HUES48 (cell line): ENCODE results near the gene NTM.

Source experiments
- H3K27ac ChIP-seq: one replicate; pipeline ENCODE4 v1.7.0; 2013; ENCODE audit warnings: low read depth, low read length, inconsistent platforms
- H3K27me3 ChIP-seq: 2 replicates; pipeline ENCODE4 v1.6.1; 2013; ENCODE audit warnings: mild to moderate bottlenecking, low read length; ENCODE audit not compliant: control insufficient read depth, insufficient read depth
- H3K36me3 ChIP-seq: 2 replicates; pipeline ENCODE4 v1.6.1; 2013; ENCODE audit warnings: low read length; ENCODE audit not compliant: control insufficient read depth, insufficient read depth
- H3K4me1 ChIP-seq: 2 replicates; pipeline ENCODE4 v1.6.1; 2013; ENCODE audit warnings: mild to moderate bottlenecking, low read length; ENCODE audit not compliant: control insufficient read depth, insufficient read depth
- H3K4me3 ChIP-seq: 2 replicates; pipeline ENCODE4 v1.5.1; 2013; ENCODE audit warnings: mild to moderate bottlenecking, low read depth, low read length
- H3K9ac ChIP-seq: 2 replicates; pipeline ENCODE4 v1.6.1; 2013; ENCODE audit warnings: mild to moderate bottlenecking, low read depth, low read length, moderate library complexity
- H3K9me3 ChIP-seq: 2 replicates; pipeline ENCODE4 v1.6.1; 2013; ENCODE audit warnings: low read length; ENCODE audit not compliant: control insufficient read depth, insufficient read depth

Gene NTM

DNA sequence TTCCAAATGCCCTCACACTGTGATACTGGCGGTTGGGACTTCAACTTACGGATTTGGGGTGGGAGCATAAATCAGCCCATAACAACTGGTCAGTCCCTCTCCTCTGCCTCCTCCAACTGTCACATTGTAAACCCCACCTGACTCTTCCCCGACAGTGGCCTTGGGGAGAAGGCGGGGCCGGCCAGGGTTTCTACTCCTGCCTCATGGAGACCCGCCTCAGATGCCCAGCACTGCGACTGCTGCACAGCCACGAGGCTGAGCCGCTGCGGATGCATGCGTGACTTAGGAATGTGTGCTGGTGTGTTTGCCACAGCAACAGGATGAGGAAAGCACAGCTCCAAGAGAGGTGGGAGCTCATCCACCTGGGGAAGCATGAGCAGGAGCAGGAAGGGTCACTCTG, 914.2 kb downstream of the NTM start:
- H3K4me1 ChIP-seq, result peaks cover 11% of the 10 kb centered on the region

DNA sequence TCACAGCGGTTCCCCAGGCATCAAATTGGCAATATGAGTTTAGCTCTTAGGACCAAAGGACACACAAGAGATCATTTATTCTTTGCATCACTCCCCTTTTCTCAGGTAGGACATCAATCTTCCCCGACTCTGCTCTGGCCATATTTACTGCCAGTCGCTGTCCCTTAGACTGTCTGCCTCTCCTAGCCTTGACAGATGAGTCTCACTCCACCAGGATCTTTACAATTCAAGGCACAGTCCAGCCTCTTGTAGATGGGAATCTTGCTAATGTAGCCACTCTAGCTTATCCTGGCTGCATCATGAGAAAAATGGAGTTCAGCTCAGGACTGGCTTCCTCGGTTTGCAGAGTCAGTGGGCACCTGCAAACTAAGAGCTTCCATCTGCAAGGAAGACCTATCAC, 915.2 kb downstream of the NTM start:
- Histone ChIP-seq H3K9ac (no peak overlapping the region), H3K4me3 (no peak overlapping the region), H3K36me3 (no peaks in the 10 kb centered on the region), H3K27ac (no peak overlapping the region), H3K27me3 (no peaks in the 10 kb centered on the region), H3K4me1 (peaks cover 11% of the 10 kb centered on the region), H3K9me3 (no peaks in the 10 kb centered on the region)

More for the DNA sequence above, 914.2 kb downstream of the NTM start:
- Histone ChIP-seq H3K36me3 (no peaks in the 10 kb centered on the region), H3K9me3 (no peaks in the 10 kb centered on the region), H3K9ac (no peak overlapping the region), H3K4me3 (no peak overlapping the region), H3K27me3 (no peaks in the 10 kb centered on the region), H3K27ac (no peak overlapping the region)

DNA sequence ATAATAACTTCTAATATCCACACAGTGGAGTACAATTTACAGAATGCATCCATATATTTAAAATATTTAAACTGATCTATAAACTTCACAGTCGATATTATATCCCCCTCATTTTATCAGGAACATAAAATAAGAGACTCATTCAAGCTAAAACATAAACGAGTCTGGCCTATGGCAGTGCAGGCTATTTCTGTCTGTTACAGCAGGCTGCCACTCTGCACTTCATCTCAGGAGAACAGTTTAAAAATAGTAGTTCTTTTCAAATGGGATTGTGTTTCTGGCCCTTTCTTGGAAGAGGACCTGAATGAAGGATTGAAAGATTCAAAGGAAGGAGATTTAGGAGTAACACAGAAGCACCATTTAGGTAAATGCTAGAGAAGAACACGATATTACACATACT, 915.7 kb downstream of the NTM start:
- no peaks in the 10 kb centered on the region for H3K9me3 ChIP-seq
- peaks cover 11% of the 10 kb centered on the region for H3K4me1 ChIP-seq
- H3K27me3 ChIP-seq, result no peaks in the 10 kb centered on the region
- H3K36me3 ChIP-seq, result no peaks in the 10 kb centered on the region
- H3K9ac ChIP-seq, result no peak overlapping the region
- H3K4me3 ChIP-seq, result no peak overlapping the region
- H3K27ac ChIP-seq, result no peak overlapping the region

DNA sequence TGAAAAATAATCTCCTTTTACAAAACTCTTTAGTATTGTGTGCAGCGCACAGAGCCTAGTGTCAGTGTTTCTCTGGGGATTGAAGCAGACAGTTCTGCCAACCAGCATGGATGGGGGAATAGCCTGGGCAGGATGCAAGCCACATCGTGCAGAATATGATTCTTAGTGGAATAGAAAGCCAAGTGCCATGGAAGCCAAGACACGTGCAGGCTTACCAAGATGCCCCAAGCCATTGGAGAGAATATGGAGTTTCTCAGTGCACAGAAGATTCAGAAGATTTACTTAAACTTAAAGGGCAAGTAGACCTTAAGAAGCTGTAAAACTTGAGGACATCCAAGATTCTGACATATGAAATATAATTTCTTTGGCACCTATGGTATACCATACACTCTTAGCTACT, 917.6 kb downstream of the NTM start:
- no peaks in the 10 kb centered on the region for H3K36me3 ChIP-seq
- no peak overlapping the region for H3K4me3 ChIP-seq
- H3K27ac ChIP-seq, result no peak overlapping the region
- no peak overlapping the region for H3K9ac ChIP-seq
- no peaks in the 10 kb centered on the region for H3K27me3 ChIP-seq
- no peaks in the 10 kb centered on the region for H3K9me3 ChIP-seq
- H3K4me1 ChIP-seq, result peaks cover 11% of the 10 kb centered on the region

DNA sequence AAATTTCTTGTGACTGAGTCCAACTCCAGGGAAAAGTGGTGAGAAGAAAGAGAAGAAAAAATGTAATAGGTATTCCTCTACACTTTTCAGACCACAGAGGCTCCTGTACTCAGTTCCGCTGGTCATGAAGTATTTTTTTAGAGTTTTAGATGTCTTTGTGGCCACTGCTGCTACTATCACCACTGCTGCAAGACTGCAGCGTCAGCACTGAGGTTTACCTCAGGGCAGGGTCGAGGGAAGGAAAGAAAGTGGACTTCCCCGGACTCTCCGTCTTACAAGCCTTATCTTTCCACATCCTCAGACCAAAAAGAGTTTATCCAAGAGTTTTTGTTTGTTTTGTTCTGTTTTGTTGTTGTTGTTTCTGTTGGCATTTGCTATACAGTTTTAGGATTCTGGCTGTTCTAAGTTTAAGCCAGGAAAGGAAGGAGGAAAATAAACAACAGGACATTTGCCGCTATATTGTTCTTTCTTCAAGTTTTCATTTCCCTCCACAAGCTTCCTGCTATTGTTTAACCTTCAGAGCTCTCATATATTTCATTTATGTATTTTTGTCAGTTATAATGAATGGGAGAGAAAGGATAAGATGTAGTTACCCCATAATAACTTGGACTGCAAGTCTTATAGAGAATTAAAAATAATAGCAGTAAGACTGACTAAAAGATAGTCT, 919.3 kb downstream of the NTM start:
- H3K4me3 ChIP-seq, result no peak overlapping the region
- H3K36me3 ChIP-seq, result no peaks in the 10 kb centered on the region
- H3K27me3 ChIP-seq, result no peaks in the 10 kb centered on the region
- no peak overlapping the region for H3K9ac ChIP-seq
- H3K9me3 ChIP-seq, result no peaks in the 10 kb centered on the region
- H3K4me1 ChIP-seq, result no peaks in the 10 kb centered on the region
- H3K27ac ChIP-seq, result no peak overlapping the region

DNA sequence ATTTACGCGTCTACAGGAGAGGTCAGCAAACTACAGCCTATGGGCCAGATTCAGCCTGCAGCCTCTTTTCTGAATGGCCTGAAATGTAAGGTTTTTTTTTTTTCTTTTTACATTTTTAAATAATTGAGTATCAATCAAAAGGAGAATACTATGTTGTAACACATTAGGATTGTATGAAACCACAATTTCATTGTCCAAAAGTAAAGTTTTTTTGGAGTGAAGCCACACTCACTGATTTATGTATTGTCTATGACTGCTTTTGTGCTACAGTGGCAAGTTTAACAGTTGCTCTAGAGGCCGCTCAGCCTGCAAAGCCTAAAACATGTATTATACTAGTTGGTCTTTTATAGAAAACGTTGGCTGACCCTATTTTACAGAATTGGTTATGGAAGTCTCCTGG, 923.2 kb downstream of the NTM start:
- Histone ChIP-seq H3K4me1 (no peaks in the 10 kb centered on the region), H3K9ac (no peak overlapping the region), H3K4me3 (no peak overlapping the region), H3K27me3 (no peaks in the 10 kb centered on the region), H3K27ac (no peak overlapping the region), H3K9me3 (no peaks in the 10 kb centered on the region), H3K36me3 (no peaks in the 10 kb centered on the region)

DNA sequence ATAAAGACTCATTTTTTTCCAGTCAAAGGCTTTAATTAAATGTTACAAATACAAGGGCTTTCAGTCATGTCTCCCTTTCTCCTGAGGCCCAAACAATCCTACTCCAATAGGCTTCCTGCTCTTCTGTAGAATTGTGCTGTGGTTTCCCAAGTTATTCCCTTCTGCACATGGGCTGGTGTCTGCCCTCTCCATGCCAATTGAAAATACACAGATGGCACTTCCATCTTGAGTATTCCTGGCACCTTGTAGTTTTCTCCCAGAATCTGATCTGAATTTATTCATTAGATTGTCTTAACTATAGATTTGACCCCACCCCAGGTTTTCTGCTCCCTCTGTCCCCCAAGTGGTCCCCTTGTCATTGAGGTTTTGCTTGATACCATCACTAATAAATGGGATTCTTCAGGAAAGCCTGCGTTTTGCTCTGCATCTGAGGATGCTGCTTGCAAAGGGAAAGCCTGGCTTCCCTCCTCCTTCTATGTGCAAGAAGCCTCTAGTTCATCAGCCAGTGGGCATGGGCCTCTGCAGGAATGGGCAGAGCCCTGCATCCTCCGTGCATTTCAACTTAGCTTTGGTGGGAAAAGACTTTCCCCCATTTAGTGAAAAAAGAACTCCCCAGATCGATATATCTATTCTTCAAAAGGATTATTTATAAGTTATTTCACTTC, 926.7 kb downstream of the NTM start:
- Histone ChIP-seq H3K9me3 (no peaks in the 10 kb centered on the region), H3K9ac (no peak overlapping the region), H3K36me3 (no peaks in the 10 kb centered on the region), H3K27ac (no peak overlapping the region), H3K4me1 (no peaks in the 10 kb centered on the region), H3K27me3 (no peaks in the 10 kb centered on the region), H3K4me3 (no peak overlapping the region)

DNA sequence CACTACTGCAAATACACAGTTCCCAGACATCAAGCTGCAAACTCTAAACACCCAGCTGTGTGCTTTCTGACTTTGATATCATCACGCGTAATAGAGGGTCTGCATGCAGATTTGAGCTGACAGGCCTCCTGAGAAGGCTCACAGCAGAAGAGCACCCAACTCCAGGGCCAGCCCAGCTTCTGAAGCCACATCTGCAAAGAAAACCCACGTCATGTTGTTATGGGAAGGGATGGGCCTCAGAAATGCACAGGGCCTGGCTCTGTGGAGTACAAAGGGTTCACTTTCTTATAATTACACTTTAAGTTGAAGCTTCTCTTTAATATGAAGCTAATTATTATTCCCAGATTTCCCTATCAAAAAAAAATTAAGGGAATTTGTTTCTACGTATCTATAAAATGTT, 927.9 kb downstream of the NTM start:
- Histone ChIP-seq H3K4me1 (no peaks in the 10 kb centered on the region), H3K9ac (no peak overlapping the region), H3K36me3 (no peaks in the 10 kb centered on the region), H3K4me3 (no peak overlapping the region), H3K27ac (no peak overlapping the region), H3K27me3 (no peaks in the 10 kb centered on the region), H3K9me3 (no peaks in the 10 kb centered on the region)

DNA sequence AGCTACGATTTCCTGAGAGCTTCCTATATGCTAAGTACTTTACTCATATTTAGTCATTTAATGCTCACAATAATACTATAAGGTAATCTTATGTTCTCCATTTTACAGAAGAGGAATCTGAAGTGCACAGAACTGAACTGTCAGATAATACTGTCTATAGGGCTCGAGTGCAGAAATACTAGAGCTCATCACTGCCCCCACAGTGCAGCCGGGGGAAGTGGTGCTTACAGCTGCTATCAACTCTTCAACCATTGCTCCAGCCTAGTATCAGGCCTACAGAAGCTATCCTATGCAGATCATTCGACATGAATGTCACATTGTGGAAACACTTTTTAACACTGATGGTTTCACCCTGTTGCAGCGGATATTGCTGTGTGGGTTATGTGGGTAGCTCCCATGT, 929.9 kb downstream of the NTM start:
- H3K4me1 ChIP-seq, result no peaks in the 10 kb centered on the region
- H3K4me3 ChIP-seq, result no peak overlapping the region
- H3K9me3 ChIP-seq, result no peaks in the 10 kb centered on the region
- H3K9ac ChIP-seq, result no peak overlapping the region
- no peak overlapping the region for H3K27ac ChIP-seq
- no peaks in the 10 kb centered on the region for H3K27me3 ChIP-seq
- H3K36me3 ChIP-seq, result no peaks in the 10 kb centered on the region

DNA sequence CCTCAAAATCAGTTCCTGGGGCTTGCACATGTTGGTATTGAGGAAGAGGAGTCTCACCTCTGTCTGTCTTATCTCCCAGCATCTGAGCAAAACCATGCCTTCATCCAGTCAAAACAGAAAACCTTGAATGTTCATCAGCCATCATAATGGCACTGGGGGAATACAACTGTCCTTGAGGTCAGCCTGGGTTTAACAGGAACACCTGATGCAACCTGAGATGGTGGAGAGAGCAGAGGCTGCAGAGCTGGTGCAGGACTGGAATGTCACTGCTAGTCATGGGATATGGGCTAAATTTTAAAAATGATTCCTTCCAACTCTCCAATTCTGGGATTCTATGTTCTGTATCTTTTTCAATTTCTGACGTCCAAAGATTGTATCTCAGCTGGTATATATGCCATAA, 931.0 kb downstream of the NTM start:
- H3K27me3 ChIP-seq, result no peaks in the 10 kb centered on the region
- H3K9me3 ChIP-seq, result no peaks in the 10 kb centered on the region
- no peak overlapping the region for H3K9ac ChIP-seq
- H3K4me3 ChIP-seq, result no peak overlapping the region
- H3K27ac ChIP-seq, result no peak overlapping the region
- H3K36me3 ChIP-seq, result no peaks in the 10 kb centered on the region
- H3K4me1 ChIP-seq, result no peaks in the 10 kb centered on the region

DNA sequence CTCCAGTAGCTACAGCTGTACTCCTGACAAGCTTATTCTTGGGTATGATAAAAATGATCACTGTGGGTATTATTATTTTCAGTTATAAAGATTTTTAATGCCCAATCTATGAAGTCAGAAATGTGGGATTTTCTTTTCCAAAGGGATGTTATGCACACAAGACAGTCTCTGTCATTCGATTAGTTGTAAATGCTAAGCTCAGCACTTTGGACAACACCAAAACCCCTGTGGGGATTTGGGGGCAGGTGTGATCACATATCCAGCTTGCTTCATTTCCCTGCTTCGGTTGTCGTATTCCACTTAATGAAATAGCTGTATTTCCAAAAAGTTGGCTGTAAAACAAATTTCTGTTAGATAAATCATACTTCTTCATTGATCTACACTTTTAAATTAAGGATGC, 931.5 kb downstream of the NTM start:
- Histone ChIP-seq H3K9ac (no peak overlapping the region), H3K4me3 (no peak overlapping the region), H3K27ac (no peak overlapping the region), H3K36me3 (no peaks in the 10 kb centered on the region), H3K27me3 (no peaks in the 10 kb centered on the region), H3K9me3 (no peaks in the 10 kb centered on the region), H3K4me1 (no peaks in the 10 kb centered on the region)
